Measurements from ENCODE around the gene MARCKSL1.
A peak's percentile ranks its signal among the peaks of the same experiment; 100 is the strongest.
"Not testable (repeated sequence)": the region's sequence is repeated elsewhere in the genome, so short reads cannot be mapped to it uniquely, and the experiment has no call there.

The MARCKSL1 gene

DNA sequence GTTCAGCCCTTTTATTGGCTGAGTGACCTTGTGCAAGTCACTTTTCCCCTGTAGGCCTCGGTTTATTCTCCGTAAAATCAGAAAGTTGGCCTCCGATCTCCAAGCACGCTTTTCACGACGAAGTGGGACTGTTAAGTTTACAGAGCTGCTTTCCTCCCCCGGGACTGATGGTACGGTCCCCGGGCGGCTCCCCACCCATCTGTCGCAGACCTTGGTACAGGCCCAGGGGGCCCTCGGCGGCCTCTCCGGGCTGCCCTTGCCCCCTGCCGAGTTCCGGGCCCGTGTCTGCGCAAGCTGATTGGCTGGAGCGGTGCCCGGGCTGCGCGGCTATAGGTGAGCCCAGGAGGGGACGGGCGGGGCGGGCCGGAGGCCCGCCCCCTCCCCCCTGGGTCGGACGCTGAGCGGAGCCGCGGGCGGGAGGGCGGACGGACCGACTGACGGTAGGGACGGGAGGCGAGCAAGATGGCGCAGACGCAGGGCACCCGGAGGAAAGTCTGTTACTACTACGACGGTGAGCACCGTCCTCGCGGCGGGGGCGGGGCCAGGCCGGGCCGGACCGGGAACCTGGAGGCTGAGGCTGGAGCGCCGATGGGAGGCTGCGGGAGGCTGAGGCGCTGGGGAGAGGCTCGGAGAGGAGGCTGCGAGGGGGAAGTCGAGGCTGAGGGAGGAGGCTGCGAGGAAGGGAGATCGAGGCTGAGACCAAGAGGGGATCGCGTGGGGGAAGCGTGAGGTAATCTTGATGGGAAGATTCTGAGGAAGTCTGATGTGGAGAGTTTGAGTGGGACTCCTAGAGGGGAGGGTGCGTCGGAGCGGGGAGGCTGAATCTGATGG lies 44.1 kb downstream of the MARCKSL1 start, which contains the start of gene HDAC1:
Gene HDAC1, plus strand, starts transcription at position 376 of the 831 bp plus-strand sequence. Its CDS starts 87 bp downstream, at position 463.
- peak within 1 kb of the TSS; percentile 91 for H3K4me3 ChIP-seq (ENCODE audit: low read length)
- H3K4me1 ChIP-seq (ENCODE audit: control insufficient read depth, insufficient read depth, low read length), result peaks cover 41% of the 10 kb centered on the region
- no peaks in the 10 kb centered on the region for H3K36me3 ChIP-seq (ENCODE audit: control insufficient read depth, insufficient read depth, low read length)
- H3K9ac ChIP-seq (ENCODE audit: low read length), result peak within 1 kb of the TSS; percentile 96
- no peaks in the 10 kb centered on the region for H3K9me3 ChIP-seq (ENCODE audit: control insufficient read depth, low read length)
- H3K27me3 ChIP-seq (ENCODE audit: control insufficient read depth, insufficient read depth, low read length), result no peaks in the 10 kb centered on the region

DNA sequence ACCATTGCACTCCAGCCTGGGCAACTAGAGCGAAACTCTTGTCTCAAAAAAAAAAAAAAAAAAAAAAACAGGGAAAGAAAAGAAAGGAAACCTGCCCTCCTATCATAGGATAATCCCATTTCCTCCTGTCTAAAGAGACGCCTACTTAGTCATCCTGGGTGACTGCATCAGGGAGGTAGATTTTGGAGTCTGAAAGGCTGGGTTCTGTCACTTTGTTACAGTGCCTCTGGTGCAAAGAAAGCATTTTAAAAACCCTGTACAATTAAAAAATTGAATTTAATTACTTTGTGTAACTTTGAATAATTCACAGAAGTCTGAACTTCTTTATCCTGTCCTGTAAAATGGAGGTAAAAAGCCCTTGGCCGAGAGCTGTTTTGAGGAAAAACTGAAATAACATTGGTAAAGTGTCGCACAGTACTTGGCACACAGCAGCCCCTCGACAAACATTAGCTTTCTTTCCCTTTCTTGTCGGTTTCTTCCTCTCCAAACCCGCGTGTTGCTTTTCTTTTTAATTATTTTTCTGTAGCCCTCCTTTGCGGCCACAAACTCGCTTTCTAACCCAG lies 44.8 kb downstream of the MARCKSL1 start:
- H3K4me1 ChIP-seq (ENCODE audit: control insufficient read depth, insufficient read depth, low read length), result peaks cover 40% of the 10 kb centered on the region
- peak overlapping the region; percentile 96 for H3K9ac ChIP-seq (ENCODE audit: low read length)
- no peaks in the 10 kb centered on the region for H3K27me3 ChIP-seq (ENCODE audit: control insufficient read depth, insufficient read depth, low read length)
- H3K4me3 ChIP-seq (ENCODE audit: low read length), result peak overlapping the region; percentile 61
- no peaks in the 10 kb centered on the region for H3K36me3 ChIP-seq (ENCODE audit: control insufficient read depth, insufficient read depth, low read length)
- no peaks in the 10 kb centered on the region for H3K9me3 ChIP-seq (ENCODE audit: control insufficient read depth, low read length)

- Histone ChIP-seq H3K9me3 (ENCODE audit: control insufficient read depth, low read length) (no peaks in the 10 kb centered on the region), H3K27me3 (ENCODE audit: control insufficient read depth, insufficient read depth, low read length) (no peaks in the 10 kb centered on the region), H3K9ac (ENCODE audit: low read length) (peak overlapping the region; percentile 96), H3K36me3 (ENCODE audit: control insufficient read depth, insufficient read depth, low read length) (no peaks in the 10 kb centered on the region), H3K4me3 (ENCODE audit: low read length) (no peak overlapping the region), H3K4me1 (ENCODE audit: control insufficient read depth, insufficient read depth, low read length) (peaks cover 27% of the 10 kb centered on the region)
Measured at GRCh38 chr1:32289256-32289655, 46.8 kb downstream of the MARCKSL1 start.

- H3K4me3 ChIP-seq (ENCODE audit: low read length), result no peak overlapping the region
- no peaks in the 10 kb centered on the region for H3K27me3 ChIP-seq (ENCODE audit: control insufficient read depth, insufficient read depth, low read length)
- no peaks in the 10 kb centered on the region for H3K9me3 ChIP-seq (ENCODE audit: control insufficient read depth, low read length)
- no peak overlapping the region for H3K9ac ChIP-seq (ENCODE audit: low read length)
- peaks cover 21% of the 10 kb centered on the region for H3K4me1 ChIP-seq (ENCODE audit: control insufficient read depth, insufficient read depth, low read length)
- H3K36me3 ChIP-seq (ENCODE audit: control insufficient read depth, insufficient read depth, low read length), result no peaks in the 10 kb centered on the region
Measured at GRCh38 chr1:32286763-32287162, 49.3 kb downstream of the MARCKSL1 start.

DNA sequence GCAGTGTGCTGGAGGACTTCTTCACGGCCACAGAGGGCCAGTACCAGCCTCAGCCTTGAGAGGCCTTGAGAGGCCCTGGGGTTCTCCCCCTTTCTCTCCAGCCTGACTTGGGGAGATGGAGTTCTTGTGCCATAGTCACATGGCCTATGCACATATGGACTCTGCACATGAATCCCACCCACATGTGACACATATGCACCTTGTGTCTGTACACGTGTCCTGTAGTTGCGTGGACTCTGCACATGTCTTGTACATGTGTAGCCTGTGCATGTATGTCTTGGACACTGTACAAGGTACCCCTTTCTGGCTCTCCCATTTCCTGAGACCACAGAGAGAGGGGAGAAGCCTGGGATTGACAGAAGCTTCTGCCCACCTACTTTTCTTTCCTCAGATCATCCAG lies 50.4 kb downstream of the MARCKSL1 start:
- Histone ChIP-seq H3K36me3 (ENCODE audit: control insufficient read depth, insufficient read depth, low read length) (no peaks in the 10 kb centered on the region), H3K4me3 (ENCODE audit: low read length) (no peak overlapping the region), H3K9ac (ENCODE audit: low read length) (no peak overlapping the region), H3K9me3 (ENCODE audit: control insufficient read depth, low read length) (no peaks in the 10 kb centered on the region), H3K27me3 (ENCODE audit: control insufficient read depth, insufficient read depth, low read length) (no peaks in the 10 kb centered on the region), H3K4me1 (ENCODE audit: control insufficient read depth, insufficient read depth, low read length) (peaks cover 13% of the 10 kb centered on the region)

DNA sequence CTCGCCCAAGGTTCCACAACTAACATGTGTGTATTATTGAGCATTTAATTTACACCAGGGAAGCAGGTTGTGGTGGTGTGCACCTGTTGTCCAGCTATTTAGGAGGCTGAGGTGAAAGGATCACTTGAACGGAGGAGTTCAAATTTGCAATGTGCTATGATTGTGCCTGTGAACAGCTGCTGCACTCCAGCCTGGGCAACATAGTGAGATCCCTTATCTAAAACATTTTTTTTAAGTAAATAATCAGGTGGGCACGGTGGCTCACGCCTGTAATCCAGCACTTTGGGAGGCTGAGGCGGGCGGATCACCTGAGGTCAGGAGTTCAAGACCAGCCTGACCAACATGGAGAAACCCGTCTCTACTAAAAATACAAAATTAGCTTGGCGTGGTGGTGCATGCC lies 51.3 kb downstream of the MARCKSL1 start:
- H3K36me3 ChIP-seq (ENCODE audit: control insufficient read depth, insufficient read depth, low read length); H3K4me1 ChIP-seq (ENCODE audit: control insufficient read depth, insufficient read depth, low read length); H3K9ac ChIP-seq (ENCODE audit: low read length); H3K27me3 ChIP-seq (ENCODE audit: control insufficient read depth, insufficient read depth, low read length); H3K4me3 ChIP-seq (ENCODE audit: low read length); H3K9me3 ChIP-seq (ENCODE audit: control insufficient read depth, low read length): not testable (repeated sequence)
